Nephron progenitor cell (in vitro differentiated cells): ENCODE results near the gene ATRNL1.

Experiments used
- DNase-seq: peaks from one replicate; pipeline ENCODE4 v3.0.0; 2021
- H3K27ac Mint-ChIP-seq: 2 replicates; pipeline ENCODE4 v1.8.0; 2021; ENCODE audit warnings: mild to moderate bottlenecking, moderate library complexity, mixed read lengths
- H3K27me3 Mint-ChIP-seq: 2 replicates; pipeline ENCODE4 v1.8.0; 2021; ENCODE audit warnings: mild to moderate bottlenecking, low read depth, mixed read lengths; ENCODE audit not compliant: poor library complexity
- H3K36me3 Mint-ChIP-seq: 2 replicates; pipeline ENCODE4 v1.8.0; 2021; ENCODE audit warnings: low read depth, mixed read lengths
- H3K4me1 Mint-ChIP-seq: 2 replicates; pipeline ENCODE4 v1.8.0; 2021; ENCODE audit warnings: mixed read lengths
- H3K4me3 Mint-ChIP-seq: 2 replicates; pipeline ENCODE4 v1.8.0; 2021; ENCODE audit warnings: mild to moderate bottlenecking, moderate library complexity, mixed read lengths
- H3K9me3 Mint-ChIP-seq: 2 replicates; pipeline ENCODE4 v1.8.0; 2021; ENCODE audit warnings: mild to moderate bottlenecking, moderate library complexity, mixed read lengths
- TF ChIP-seq, protein P1 (sequence below): fragments of 200-600 bp; sonication (generic); IDR thresholded peaks from 2 replicates; pipeline ENCODE4 v1.5.0; 2021; ENCODE audit warnings: antibody characterized with exemption

The ATRNL1 gene

DNA sequence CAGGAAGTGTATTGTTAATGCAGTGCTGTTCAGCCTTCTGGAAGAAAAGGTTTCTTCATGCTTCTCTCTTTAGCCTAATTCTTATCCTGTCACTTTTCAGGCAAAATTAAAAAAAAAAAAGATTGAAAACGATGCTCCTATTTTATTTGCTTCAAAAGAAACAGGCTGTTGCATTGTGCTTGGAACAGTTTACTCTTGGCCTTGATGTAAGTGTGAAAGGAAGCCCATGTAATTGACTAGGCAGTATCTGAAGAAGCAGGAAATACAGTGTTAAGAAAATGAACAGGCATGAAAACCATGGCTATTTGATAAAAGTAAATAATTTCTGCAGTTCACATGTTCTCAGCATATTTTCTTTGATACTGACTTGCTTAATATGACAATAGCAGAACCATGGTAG is 40.4 kb upstream of the ATRNL1 start:
- H3K9me3 Mint-ChIP-seq: no peaks in the 10 kb centered on the region
- TF ChIP-seq, protein P1, sequence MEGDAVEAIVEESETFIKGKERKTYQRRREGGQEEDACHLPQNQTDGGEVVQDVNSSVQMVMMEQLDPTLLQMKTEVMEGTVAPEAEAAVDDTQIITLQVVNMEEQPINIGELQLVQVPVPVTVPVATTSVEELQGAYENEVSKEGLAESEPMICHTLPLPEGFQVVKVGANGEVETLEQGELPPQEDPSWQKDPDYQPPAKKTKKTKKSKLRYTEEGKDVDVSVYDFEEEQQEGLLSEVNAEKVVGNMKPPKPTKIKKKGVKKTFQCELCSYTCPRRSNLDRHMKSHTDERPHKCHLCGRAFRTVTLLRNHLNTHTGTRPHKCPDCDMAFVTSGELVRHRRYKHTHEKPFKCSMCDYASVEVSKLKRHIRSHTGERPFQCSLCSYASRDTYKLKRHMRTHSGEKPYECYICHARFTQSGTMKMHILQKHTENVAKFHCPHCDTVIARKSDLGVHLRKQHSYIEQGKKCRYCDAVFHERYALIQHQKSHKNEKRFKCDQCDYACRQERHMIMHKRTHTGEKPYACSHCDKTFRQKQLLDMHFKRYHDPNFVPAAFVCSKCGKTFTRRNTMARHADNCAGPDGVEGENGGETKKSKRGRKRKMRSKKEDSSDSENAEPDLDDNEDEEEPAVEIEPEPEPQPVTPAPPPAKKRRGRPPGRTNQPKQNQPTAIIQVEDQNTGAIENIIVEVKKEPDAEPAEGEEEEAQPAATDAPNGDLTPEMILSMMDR: no peak
- no peak for DNase-seq
- no peaks in the 10 kb centered on the region for H3K36me3 Mint-ChIP-seq
- no peak overlapping the region for H3K4me3 Mint-ChIP-seq
- no peak overlapping the region for H3K27ac Mint-ChIP-seq
- peaks cover 8% of the 10 kb centered on the region for H3K4me1 Mint-ChIP-seq
- H3K27me3 Mint-ChIP-seq: no peaks in the 10 kb centered on the region

DNA sequence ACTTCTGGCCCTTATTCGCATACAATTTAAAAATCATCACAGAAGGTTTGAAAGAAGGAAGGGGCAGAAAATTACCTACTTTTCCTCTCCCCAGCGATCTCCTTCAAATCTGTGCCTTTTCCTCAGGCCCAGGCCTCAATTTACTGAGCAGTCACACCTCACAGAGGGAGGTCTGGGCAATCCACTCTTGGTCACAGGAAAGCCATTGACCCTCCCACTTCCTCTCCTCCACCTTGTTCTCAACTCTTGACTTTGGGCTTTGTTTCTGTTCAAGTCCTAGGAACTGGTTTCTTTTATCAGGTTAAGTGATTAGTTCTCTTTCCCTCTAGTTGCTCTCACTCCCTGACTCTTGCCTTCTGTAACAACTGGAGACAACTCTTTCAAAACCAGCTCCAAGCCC is 37.0 kb upstream of the ATRNL1 start:
- H3K27ac Mint-ChIP-seq: no peak overlapping the region
- no peaks in the 10 kb centered on the region for H3K36me3 Mint-ChIP-seq
- no peaks in the 10 kb centered on the region for H3K27me3 Mint-ChIP-seq
- H3K9me3 Mint-ChIP-seq: no peaks in the 10 kb centered on the region
- DNase-seq: no peak
- no peak overlapping the region for H3K4me3 Mint-ChIP-seq
- TF ChIP-seq, protein P1: no peak
- H3K4me1 Mint-ChIP-seq: peaks cover 8% of the 10 kb centered on the region

DNA sequence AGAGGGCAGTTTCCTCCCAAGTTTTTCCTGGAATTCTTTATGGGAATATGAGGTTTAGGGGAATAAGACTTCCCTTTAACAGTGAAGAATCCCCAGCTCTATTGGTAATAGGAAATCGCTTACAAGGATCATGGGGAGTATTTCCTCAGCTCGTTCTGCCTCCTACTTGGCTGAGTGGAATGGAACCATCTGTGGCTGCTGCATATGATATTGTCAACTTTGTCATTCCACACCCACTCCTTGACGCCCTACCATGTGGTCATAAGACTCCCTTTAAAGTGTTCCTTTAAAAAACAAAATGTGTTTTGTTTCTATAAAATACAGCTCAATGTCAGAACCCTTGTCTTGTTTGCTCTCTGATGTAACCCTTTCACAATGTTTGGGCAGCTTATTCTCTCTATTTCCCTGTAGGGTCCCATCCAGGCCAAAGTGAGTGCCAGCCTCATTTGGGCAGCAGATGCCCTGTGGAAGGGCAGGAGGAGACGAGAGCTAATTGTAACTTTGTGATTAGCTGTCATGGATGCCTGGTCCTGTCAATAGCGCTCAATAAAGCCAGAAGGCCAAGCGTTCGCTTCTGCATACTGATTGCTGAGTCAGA is 33.8 kb upstream of the ATRNL1 start:
- no peaks in the 10 kb centered on the region for H3K9me3 Mint-ChIP-seq
- no peak overlapping the region for H3K4me3 Mint-ChIP-seq
- peaks cover 8% of the 10 kb centered on the region for H3K4me1 Mint-ChIP-seq
- no peaks in the 10 kb centered on the region for H3K36me3 Mint-ChIP-seq
- peaks cover 3% of the 10 kb centered on the region for H3K27me3 Mint-ChIP-seq
- DNase-seq: no peak
- TF ChIP-seq, protein P1: no peak
- no peak overlapping the region for H3K27ac Mint-ChIP-seq

DNA sequence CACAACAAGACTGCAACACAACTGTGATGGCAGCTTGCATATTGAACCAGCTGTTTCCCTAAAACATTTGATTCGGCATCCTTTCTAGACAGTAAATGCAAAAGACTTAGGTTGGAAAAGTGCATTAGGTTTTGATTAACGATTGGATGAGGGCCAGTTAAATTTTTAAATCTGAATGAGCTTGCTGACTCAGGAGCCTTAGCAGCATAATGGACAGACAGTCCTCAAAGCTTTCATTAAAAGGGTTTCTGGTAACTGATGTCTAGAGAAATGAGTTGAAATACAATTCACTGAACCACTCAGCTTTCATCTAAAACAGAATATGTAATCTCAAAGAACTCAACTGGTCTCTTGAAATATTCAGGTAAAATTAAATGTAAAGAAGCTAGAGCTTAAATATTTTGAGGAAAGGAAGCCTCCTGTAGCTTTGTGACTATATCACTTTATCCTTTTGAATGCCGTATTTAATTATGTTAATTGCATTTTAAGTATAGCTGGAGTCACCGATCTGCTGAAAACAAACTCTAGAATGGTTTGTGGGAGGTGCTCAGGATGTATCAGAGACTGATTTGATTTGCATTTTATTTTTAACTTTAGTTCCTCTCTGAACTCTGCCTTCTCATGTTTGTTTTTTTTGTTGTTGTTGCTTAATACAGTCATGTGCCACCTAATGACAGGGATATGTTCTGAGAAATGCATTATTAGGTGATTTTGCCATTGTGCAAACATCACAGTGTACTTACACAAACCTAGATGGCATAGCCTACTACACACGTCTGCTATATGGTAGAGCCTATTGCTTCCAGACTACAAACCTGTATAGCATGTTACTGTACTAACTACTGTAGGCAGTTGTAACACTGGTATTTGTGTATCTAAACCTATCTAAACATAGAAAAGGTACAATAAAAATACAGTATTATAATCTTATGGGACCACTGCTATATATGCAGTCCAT is 29.2 kb upstream of the ATRNL1 start:
- Mint-ChIP-seq H3K27me3 (peaks cover 3% of the 10 kb centered on the region), H3K4me3 (no peak overlapping the region), H3K27ac (no peak overlapping the region), H3K36me3 (no peaks in the 10 kb centered on the region), H3K9me3 (no peaks in the 10 kb centered on the region), H3K4me1 (peaks cover 8% of the 10 kb centered on the region)
- DNase-seq: no peak
- TF ChIP-seq, protein P1: no peak

DNA sequence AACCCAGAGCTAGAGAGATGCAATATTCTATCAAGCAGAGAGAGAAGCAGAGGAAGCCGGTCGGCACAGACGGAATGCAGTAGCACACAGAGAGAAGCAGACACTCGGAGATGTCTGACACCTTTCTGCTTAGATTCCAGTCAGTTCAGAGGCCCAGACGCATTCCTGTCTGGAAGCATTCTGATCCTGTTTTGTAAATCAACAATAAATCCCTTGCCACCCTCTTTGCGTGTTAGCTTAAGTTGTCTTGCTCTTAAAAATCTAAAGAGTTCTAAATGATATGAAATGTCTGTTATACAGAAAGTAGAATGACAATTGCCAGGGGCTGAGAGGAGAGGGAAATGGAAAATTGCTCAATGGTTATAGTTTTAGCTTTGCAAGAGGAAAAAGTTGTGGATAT is 27.4 kb upstream of the ATRNL1 start:
- H3K27ac Mint-ChIP-seq: no peak overlapping the region

More for the DNA sequence above, 27.4 kb upstream of the ATRNL1 start:
- H3K9me3 Mint-ChIP-seq: no peaks in the 10 kb centered on the region
- DNase-seq: no peak
- no peaks in the 10 kb centered on the region for H3K4me1 Mint-ChIP-seq
- no peak overlapping the region for H3K4me3 Mint-ChIP-seq
- peaks cover 3% of the 10 kb centered on the region for H3K27me3 Mint-ChIP-seq
- TF ChIP-seq, protein P1: no peak
- H3K36me3 Mint-ChIP-seq: no peaks in the 10 kb centered on the region
